ENCODE results near the gene NCS1.

NCS1 gene

DNA sequence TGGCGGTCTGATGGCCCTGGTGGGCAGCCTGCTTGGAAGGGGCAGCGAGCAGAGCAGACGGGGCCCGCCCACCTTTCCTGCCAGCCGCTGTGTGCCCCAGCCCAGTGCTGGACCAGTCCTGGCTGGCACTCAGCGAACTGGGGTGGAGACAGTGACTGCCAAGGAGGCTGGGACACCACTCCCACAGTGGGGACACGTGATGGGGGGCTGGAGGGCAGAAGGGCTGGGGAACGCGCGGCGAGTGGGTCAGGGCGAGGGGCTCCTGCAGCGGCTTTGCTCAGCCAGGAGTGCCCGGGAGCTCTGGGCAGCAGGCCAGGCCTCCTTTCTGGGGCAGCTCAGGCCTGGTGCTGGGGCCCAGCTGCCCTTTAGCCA, 19.5 kb downstream of the NCS1 start:
- Histone ChIP-seq H3K9ac (ENCODE audit: low read length) (no peak overlapping the region), H3K27me3 (ENCODE audit: control insufficient read depth, insufficient read depth, low read length) (no peaks in the 10 kb centered on the region), H3K36me3 (ENCODE audit: control insufficient read depth, insufficient read depth, low read length) (no peaks in the 10 kb centered on the region), H3K9me3 (ENCODE audit: control insufficient read depth, low read length) (no peaks in the 10 kb centered on the region), H3K4me3 (ENCODE audit: low read length) (no peak overlapping the region), H3K4me1 (ENCODE audit: control insufficient read depth, insufficient read depth, low read length) (peaks cover 13% of the 10 kb centered on the region)

- no peaks in the 10 kb centered on the region for H3K36me3 ChIP-seq (ENCODE audit: control insufficient read depth, insufficient read depth, low read length)
- H3K4me3 ChIP-seq (ENCODE audit: low read length), result no peak overlapping the region
- H3K9me3 ChIP-seq (ENCODE audit: control insufficient read depth, low read length), result no peaks in the 10 kb centered on the region
- H3K27me3 ChIP-seq (ENCODE audit: control insufficient read depth, insufficient read depth, low read length), result no peaks in the 10 kb centered on the region
- no peak overlapping the region for H3K9ac ChIP-seq (ENCODE audit: low read length)
- peaks cover 7% of the 10 kb centered on the region for H3K4me1 ChIP-seq (ENCODE audit: control insufficient read depth, insufficient read depth, low read length)
Measured at GRCh38 chr9:130192382-130192999, 20.3 kb downstream of the NCS1 start.

- Histone ChIP-seq H3K4me1 (ENCODE audit: control insufficient read depth, insufficient read depth, low read length) (peaks cover 6% of the 10 kb centered on the region), H3K36me3 (ENCODE audit: control insufficient read depth, insufficient read depth, low read length) (no peaks in the 10 kb centered on the region), H3K9me3 (ENCODE audit: control insufficient read depth, low read length) (no peaks in the 10 kb centered on the region), H3K27me3 (ENCODE audit: control insufficient read depth, insufficient read depth, low read length) (no peaks in the 10 kb centered on the region), H3K4me3 (ENCODE audit: low read length) (no peak overlapping the region), H3K9ac (ENCODE audit: low read length) (no peak overlapping the region)
Measured at GRCh38 chr9:130193103-130193502, 20.9 kb downstream of the NCS1 start.

DNA sequence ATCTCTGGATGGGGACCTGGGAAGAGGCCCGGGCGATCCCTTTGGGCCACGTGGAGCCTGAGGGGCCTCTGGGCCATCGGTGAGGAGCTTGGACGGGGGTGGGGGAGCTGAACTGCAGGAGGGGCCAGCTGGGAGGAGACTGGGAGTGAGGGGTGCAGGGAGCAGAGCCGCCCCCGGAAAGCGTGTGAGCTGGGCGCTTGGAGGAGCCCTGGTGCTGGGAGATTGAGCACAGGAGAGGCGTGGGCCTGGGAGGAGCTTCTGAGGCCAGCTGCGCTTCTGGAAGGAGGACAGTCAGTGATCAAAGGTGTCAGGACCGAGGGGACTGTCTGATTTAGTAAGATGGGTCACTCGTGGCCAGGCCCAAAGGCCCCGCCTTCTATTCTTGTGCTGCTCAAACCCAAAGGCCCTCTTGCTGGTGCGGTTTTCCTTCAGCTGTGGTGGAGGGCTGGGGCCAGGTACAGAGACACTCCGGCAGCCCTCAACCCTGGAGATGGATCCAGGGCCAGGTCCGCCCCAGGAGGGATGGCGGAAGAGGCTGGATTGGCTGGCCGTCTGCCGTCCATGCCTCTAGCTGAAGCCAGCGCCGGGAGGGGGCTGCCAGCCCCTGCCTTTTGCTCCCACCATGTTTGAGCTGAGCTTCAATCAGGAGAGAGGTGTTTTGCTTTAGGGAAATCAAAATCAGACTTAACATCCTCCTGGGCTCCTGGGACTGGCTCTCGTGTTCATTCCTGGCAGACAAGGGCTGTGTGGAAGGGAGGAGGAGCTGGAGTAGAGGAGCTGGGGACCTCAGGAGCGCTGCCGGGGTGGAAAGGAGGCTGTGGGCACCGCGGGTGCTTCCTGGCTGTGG, 21.6 kb downstream of the NCS1 start:
- H3K4me1 ChIP-seq (ENCODE audit: control insufficient read depth, insufficient read depth, low read length), result peaks cover 6% of the 10 kb centered on the region
- H3K9ac ChIP-seq (ENCODE audit: low read length), result no peak overlapping the region
- H3K36me3 ChIP-seq (ENCODE audit: control insufficient read depth, insufficient read depth, low read length), result no peaks in the 10 kb centered on the region
- H3K4me3 ChIP-seq (ENCODE audit: low read length), result no peak overlapping the region
- H3K9me3 ChIP-seq (ENCODE audit: control insufficient read depth, low read length), result no peaks in the 10 kb centered on the region
- no peaks in the 10 kb centered on the region for H3K27me3 ChIP-seq (ENCODE audit: control insufficient read depth, insufficient read depth, low read length)

GRCh38 chr9:130194378-130194932, 22.3 kb downstream of the NCS1 start:
- no peaks in the 10 kb centered on the region for H3K36me3 ChIP-seq (ENCODE audit: control insufficient read depth, insufficient read depth, low read length)
- H3K4me1 ChIP-seq (ENCODE audit: control insufficient read depth, insufficient read depth, low read length), result peaks cover 6% of the 10 kb centered on the region
- no peak overlapping the region for H3K9ac ChIP-seq (ENCODE audit: low read length)
- H3K9me3 ChIP-seq (ENCODE audit: control insufficient read depth, low read length), result no peaks in the 10 kb centered on the region
- no peak overlapping the region for H3K4me3 ChIP-seq (ENCODE audit: low read length)
- H3K27me3 ChIP-seq (ENCODE audit: control insufficient read depth, insufficient read depth, low read length), result no peaks in the 10 kb centered on the region

DNA sequence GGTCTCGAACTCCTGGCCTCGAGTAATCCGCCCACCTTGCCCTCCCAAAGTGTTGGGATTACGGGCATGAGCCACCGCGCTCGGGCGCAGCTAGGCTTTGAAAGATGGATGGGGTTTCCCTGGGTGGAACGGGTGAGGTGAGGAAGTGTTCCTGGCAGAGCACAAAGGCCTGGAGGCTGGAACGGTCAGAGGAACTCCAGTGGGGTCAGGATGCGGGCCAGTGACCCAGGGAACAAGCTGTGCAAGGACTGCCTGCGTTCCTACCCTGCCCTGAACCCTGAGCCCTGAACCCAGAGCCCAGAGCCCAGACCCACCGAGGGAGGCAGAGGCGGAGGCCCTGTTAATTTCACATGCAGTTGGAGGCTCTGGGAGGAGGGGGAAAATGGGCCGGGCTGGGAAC, 23.4 kb downstream of the NCS1 start:
- no peak overlapping the region for H3K4me3 ChIP-seq (ENCODE audit: low read length)
- peaks cover 10% of the 10 kb centered on the region for H3K4me1 ChIP-seq (ENCODE audit: control insufficient read depth, insufficient read depth, low read length)
- no peaks in the 10 kb centered on the region for H3K9me3 ChIP-seq (ENCODE audit: control insufficient read depth, low read length)
- H3K36me3 ChIP-seq (ENCODE audit: control insufficient read depth, insufficient read depth, low read length), result no peaks in the 10 kb centered on the region
- H3K9ac ChIP-seq (ENCODE audit: low read length), result no peak overlapping the region
- no peaks in the 10 kb centered on the region for H3K27me3 ChIP-seq (ENCODE audit: control insufficient read depth, insufficient read depth, low read length)

DNA sequence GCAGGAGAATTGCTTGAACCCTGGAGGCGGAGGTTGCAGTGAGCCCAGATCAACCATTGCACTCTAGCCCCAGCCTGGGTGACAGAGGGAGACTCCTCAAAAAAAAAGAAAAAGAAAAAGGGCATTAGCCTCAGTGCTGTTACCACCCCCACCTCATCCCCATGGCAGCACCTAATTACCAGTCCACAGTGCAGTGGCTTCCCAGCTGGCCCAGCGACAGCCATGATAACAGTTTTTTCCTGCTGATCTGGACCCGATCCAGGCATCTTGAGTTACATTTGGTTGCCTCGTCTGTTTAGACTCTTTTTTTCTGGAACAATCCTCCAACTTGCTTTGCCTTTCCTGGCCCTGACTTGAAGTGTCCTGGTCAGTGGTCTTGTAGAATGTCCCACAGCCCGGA, 24.4 kb downstream of the NCS1 start:
- Histone ChIP-seq H3K27me3 (ENCODE audit: control insufficient read depth, insufficient read depth, low read length) (no peaks in the 10 kb centered on the region), H3K4me1 (ENCODE audit: control insufficient read depth, insufficient read depth, low read length) (peaks cover 11% of the 10 kb centered on the region), H3K9me3 (ENCODE audit: control insufficient read depth, low read length) (no peaks in the 10 kb centered on the region), H3K9ac (ENCODE audit: low read length) (no peak overlapping the region), H3K36me3 (ENCODE audit: control insufficient read depth, insufficient read depth, low read length) (no peaks in the 10 kb centered on the region), H3K4me3 (ENCODE audit: low read length) (no peak overlapping the region)

DNA sequence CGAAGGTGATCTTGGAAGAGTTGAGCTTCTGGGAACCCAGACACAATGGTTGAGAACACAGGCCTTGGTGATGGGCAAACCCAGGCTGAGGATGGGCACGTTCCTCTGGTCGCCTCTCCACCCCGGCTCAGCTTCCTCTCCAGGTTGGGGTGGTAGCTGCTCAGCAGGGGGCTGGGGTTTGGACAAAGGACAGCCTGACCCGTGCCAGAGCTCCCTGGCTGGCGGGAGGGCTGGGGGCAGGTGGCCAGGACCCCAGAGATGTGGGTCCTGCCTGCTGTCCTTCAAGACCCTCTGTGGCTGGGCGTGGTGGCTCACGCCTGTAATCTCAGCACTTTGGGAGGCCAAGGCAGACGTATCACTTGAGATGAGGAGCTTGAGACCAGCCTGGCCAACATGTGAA, 25.2 kb downstream of the NCS1 start:
- Histone ChIP-seq H3K9ac (ENCODE audit: low read length) (no peak overlapping the region), H3K27me3 (ENCODE audit: control insufficient read depth, insufficient read depth, low read length) (no peaks in the 10 kb centered on the region), H3K36me3 (ENCODE audit: control insufficient read depth, insufficient read depth, low read length) (no peaks in the 10 kb centered on the region), H3K9me3 (ENCODE audit: control insufficient read depth, low read length) (no peaks in the 10 kb centered on the region), H3K4me1 (ENCODE audit: control insufficient read depth, insufficient read depth, low read length) (peaks cover 15% of the 10 kb centered on the region), H3K4me3 (ENCODE audit: low read length) (no peak overlapping the region)

- H3K4me3 ChIP-seq (ENCODE audit: low read length), result no peak overlapping the region
- H3K4me1 ChIP-seq (ENCODE audit: control insufficient read depth, insufficient read depth, low read length), result peaks cover 15% of the 10 kb centered on the region
- H3K9me3 ChIP-seq (ENCODE audit: control insufficient read depth, low read length), result no peaks in the 10 kb centered on the region
- no peak overlapping the region for H3K9ac ChIP-seq (ENCODE audit: low read length)
- no peaks in the 10 kb centered on the region for H3K27me3 ChIP-seq (ENCODE audit: control insufficient read depth, insufficient read depth, low read length)
- no peaks in the 10 kb centered on the region for H3K36me3 ChIP-seq (ENCODE audit: control insufficient read depth, insufficient read depth, low read length)
Measured at GRCh38 chr9:130197888-130198287, 25.7 kb downstream of the NCS1 start.

DNA sequence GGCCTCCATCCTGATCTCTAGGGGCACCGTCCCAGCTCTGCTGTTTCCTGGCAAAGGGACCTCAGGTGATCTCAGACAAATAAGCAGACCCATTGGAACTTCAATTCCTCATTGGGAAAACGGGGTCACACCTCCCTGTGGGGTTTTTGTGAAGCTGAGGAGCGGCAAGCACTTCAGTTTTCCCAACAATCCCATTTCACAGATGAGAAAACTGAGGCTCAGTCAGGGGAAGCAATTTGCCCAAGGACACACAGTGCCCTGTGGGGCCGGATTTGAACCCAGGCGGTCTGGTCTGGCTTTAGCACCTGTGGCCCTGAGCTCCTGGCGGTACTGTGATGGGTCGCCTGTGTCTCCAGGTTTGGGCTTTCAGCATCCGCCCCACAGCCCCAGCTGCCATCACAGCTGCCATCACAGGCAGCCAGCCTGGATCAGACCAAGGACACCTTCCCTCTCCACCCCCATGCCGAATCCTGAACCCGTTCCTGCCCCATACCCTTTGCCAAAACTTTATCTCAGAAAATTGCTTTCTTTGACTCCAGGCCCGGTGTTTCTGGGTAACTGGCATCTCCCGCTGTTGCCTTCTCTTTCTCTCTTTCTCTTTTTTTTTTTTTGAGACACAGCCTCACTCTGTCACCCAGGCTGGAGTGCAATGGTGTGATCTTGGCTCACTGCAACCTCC, 26.4 kb downstream of the NCS1 start:
- Histone ChIP-seq H3K9ac (ENCODE audit: low read length) (no peak overlapping the region), H3K36me3 (ENCODE audit: control insufficient read depth, insufficient read depth, low read length) (no peaks in the 10 kb centered on the region), H3K27me3 (ENCODE audit: control insufficient read depth, insufficient read depth, low read length) (no peaks in the 10 kb centered on the region), H3K4me3 (ENCODE audit: low read length) (no peak overlapping the region), H3K4me1 (ENCODE audit: control insufficient read depth, insufficient read depth, low read length) (peaks cover 15% of the 10 kb centered on the region), H3K9me3 (ENCODE audit: control insufficient read depth, low read length) (no peaks in the 10 kb centered on the region)

- Histone ChIP-seq H3K36me3 (ENCODE audit: control insufficient read depth, insufficient read depth, low read length) (no peaks in the 10 kb centered on the region), H3K4me1 (ENCODE audit: control insufficient read depth, insufficient read depth, low read length) (peaks cover 15% of the 10 kb centered on the region), H3K9ac (ENCODE audit: low read length) (no peak overlapping the region), H3K4me3 (ENCODE audit: low read length) (no peak overlapping the region), H3K9me3 (ENCODE audit: control insufficient read depth, low read length) (no peaks in the 10 kb centered on the region), H3K27me3 (ENCODE audit: control insufficient read depth, insufficient read depth, low read length) (no peaks in the 10 kb centered on the region)
Measured at GRCh38 chr9:130199605-130200004, 27.4 kb downstream of the NCS1 start.

Data from mucosa of stomach (tissue), 1 donor.